Measurements from ENCODE around the gene ARHGAP10.

ARHGAP10 gene

GRCh38 chr4:147732518-147733235, 789 bp downstream of the ARHGAP10 start:
- no peak for DNase-seq (ENCODE audit: low read depth)

GRCh38 chr4:147733716-147734344, 1.9 kb downstream of the ARHGAP10 start:
- DNase-seq (ENCODE audit: low read depth), result no peak

GRCh38 chr4:147734496-147734895, 2.6 kb downstream of the ARHGAP10 start:
- no peak for DNase-seq (ENCODE audit: low read depth)

- DNase-seq (ENCODE audit: low read depth), result no peak
Observed at GRCh38 chr4:147735413-147736301, 3.8 kb downstream of the ARHGAP10 start.

GRCh38 chr4:147736458-147736857, 4.6 kb downstream of the ARHGAP10 start:
- DNase-seq (ENCODE audit: low read depth), result no peak

GRCh38 chr4:147737623-147738022, 5.7 kb downstream of the ARHGAP10 start:
- no peak for DNase-seq (ENCODE audit: low read depth)

GRCh38 chr4:147739239-147739823, 7.4 kb downstream of the ARHGAP10 start:
- no peak for DNase-seq (ENCODE audit: low read depth)

GRCh38 chr4:147740176-147740575, 8.3 kb downstream of the ARHGAP10 start:
- no peak for DNase-seq (ENCODE audit: low read depth)

- DNase-seq (ENCODE audit: low read depth), result no peak
Observed at GRCh38 chr4:147741190-147741788, 9.4 kb downstream of the ARHGAP10 start.

GRCh38 chr4:147747787-147748454, 16.0 kb downstream of the ARHGAP10 start:
- DNase-seq (ENCODE audit: low read depth), result no peak

GRCh38 chr4:147749811-147750321, 18.0 kb downstream of the ARHGAP10 start:
- DNase-seq (ENCODE audit: low read depth), result no peak

- no peak for DNase-seq (ENCODE audit: low read depth)
Observed at GRCh38 chr4:147753047-147753446, 21.2 kb downstream of the ARHGAP10 start.

GRCh38 chr4:147754037-147754445, 22.2 kb downstream of the ARHGAP10 start:
- no peak for DNase-seq (ENCODE audit: low read depth)

- no peak for DNase-seq (ENCODE audit: low read depth)
Observed at GRCh38 chr4:147755561-147756295, 23.8 kb downstream of the ARHGAP10 start.

- no peak for DNase-seq (ENCODE audit: low read depth)
Observed at GRCh38 chr4:147756417-147756816, 24.5 kb downstream of the ARHGAP10 start.

GRCh38 chr4:147760176-147760575, 28.3 kb downstream of the ARHGAP10 start:
- DNase-seq (ENCODE audit: low read depth), result no peak

GRCh38 chr4:147760695-147761094, 28.8 kb downstream of the ARHGAP10 start:
- DNase-seq (ENCODE audit: low read depth), result no peak

GRCh38 chr4:147761218-147761883, 29.5 kb downstream of the ARHGAP10 start:
- DNase-seq (ENCODE audit: low read depth), result no peak

- DNase-seq (ENCODE audit: low read depth), result no peak
Observed at GRCh38 chr4:147764337-147764736, 32.4 kb downstream of the ARHGAP10 start.

GRCh38 chr4:147765121-147765529, 33.2 kb downstream of the ARHGAP10 start:
- no peak for DNase-seq (ENCODE audit: low read depth)
